ENCODE results near the gene ZNF773. TPM values are rescaled to one million over a fixed set of nuclear protein-coding genes. Genes with fewer than 3 reads are reported as not detected.
A peak's percentile ranks its signal among the peaks of the same experiment; 100 is the strongest.
"Not testable (repeated sequence)": the region's sequence is repeated elsewhere in the genome, so short reads cannot be mapped to it uniquely, and the experiment has no call there.

The ZNF773 gene
- total and polyA plus RNA-seq, 7 donors, result 1.2 to 34.1 (median 8.4) TPM

DNA sequence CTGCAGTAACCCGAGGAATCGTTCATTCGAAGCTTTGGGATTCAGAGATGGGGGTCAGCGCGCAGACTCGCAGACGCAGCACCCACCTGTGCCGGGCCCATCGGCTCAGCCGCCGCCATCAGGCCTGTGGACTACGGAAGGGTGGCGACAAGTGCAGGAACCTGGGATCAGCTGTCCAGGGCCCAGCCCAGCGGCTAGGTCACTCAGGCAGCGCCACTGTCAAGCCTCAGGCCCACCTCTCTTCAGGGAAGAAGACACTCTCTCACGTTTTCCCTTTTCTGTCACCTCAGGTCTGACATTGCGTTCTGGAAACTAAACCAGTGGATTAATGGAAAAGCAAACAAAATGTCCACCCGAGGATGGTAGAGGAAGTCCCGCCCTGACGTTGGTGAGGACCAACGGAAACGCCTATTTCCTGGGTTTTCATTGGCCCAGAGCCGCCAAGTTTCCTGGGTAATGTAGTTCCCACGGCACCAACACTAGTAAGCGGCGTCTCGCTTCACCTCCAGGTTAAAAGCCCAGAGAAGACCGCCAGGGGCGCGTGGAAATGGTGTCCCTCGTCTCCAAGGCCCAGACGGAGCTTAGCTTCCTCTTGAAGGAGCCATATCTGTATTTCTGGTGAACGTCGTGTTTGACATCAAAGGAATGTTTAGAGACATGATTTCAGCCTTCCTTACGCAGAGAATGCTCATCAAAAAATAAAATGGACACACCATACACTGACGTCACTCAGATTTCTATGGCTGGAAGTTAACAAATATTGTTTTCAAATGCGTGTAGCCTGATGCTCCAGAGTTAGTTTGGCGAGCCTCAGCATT is 22.3 kb upstream of the ZNF773 start, which contains the start of gene ZNF772:
Gene ZNF772, minus strand, starts transcription at position 376 of the 818 bp plus-strand sequence. Its CDS starts 257 bp downstream, at position 119.
- peak; percentile 14 to 61 (median 54) for TF ChIP-seq POLR2AphosphoS5 (IDR thresholded peaks at IDR 0.05)
- TF ChIP-seq, protein P1, sequence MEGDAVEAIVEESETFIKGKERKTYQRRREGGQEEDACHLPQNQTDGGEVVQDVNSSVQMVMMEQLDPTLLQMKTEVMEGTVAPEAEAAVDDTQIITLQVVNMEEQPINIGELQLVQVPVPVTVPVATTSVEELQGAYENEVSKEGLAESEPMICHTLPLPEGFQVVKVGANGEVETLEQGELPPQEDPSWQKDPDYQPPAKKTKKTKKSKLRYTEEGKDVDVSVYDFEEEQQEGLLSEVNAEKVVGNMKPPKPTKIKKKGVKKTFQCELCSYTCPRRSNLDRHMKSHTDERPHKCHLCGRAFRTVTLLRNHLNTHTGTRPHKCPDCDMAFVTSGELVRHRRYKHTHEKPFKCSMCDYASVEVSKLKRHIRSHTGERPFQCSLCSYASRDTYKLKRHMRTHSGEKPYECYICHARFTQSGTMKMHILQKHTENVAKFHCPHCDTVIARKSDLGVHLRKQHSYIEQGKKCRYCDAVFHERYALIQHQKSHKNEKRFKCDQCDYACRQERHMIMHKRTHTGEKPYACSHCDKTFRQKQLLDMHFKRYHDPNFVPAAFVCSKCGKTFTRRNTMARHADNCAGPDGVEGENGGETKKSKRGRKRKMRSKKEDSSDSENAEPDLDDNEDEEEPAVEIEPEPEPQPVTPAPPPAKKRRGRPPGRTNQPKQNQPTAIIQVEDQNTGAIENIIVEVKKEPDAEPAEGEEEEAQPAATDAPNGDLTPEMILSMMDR (IDR thresholded peaks at IDR 0.05), result peak; percentile 35 to 81 (median 46)
- TF ChIP-seq POLR2A (IDR thresholded peaks at IDR 0.05), result no peak
- H3K4me3 ChIP-seq, result peak within 1 kb of the TSS; percentile 48 to 74 (median 62)
- WGBS, 2 donors, result 11% methylated on average over 38 of the region's 38 CpGs
- H3K27ac ChIP-seq, result peak within 1 kb of the TSS; percentile 72 to 87 (median 81)
- intact Hi-C loops (cut with DNase I), result no loop called here
- peaks cover 32 to 49% (median 42%) of the 10 kb centered on the region in 4 donors for H3K9me3 ChIP-seq
- DNase-seq, result peak; percentile 94
- H3K36me3 ChIP-seq, result peaks cover 29 to 38% (median 33%) of the 10 kb centered on the region in 4 donors
- peaks cover 0 to 12% (median 8%) of the 10 kb centered on the region in 4 donors for H3K4me1 ChIP-seq
- no peaks in the 10 kb centered on the region for H3K27me3 ChIP-seq

DNA sequence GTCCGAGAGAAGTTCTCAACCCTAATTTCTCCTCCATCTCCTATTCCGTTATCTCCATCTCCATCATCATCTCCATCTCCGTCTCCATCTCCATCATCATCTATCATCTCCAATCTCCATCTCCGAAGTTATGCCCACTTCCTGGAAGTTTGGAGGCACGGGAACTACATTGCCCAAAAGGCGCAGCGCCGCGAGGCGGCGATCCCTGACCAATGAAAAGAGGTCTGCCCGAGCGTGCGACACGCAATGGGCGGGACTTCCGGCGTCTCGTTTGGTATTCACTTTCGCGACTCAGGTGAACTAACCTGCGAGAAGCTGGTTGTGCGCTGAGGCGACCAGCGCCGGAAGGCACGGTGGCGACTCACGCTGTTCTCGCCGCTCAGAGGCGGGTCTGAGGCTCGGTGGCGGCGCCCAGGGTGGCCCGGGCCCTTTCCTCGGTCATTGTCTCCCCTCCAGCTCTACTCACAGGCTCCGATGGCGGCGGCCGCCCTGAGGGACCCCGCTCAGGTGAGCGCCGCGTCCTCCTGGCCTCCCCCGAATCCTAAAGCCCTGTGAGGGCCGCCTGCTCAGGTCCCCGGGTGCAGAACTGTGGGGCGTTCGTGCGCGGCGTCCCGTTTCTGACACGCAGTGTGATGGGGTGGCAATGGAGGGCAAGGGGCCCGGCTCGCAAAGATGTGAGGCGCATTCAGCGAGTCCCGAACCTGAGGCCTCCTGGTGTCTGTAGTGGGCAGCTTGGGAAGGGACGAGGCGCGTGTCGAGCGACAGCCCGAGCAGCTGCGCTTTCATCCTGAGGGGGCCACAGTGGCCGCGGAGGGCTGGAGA is 12.1 kb upstream of the ZNF773 start, which contains the start of gene ZNF419:
Gene ZNF419, plus strand, starts transcription at position 274 of the 822 bp plus-strand sequence. Its CDS starts 201 bp downstream, at position 475.
- Histone ChIP-seq H3K4me3 (peak within 1 kb of the TSS; percentile 77 to 98 (median 92)), H3K36me3 (peaks cover 5 to 24% (median 15%) of the 10 kb centered on the region in 4 donors), H3K27ac (peak within 1 kb of the TSS; percentile 76 to 81 (median 78))
- H3K4me1 ChIP-seq; intact Hi-C loops (cut with DNase I); H3K9me3 ChIP-seq; H3K27me3 ChIP-seq: not testable (repeated sequence)
- 1% methylated on average over 59 to 60 of the region's 69 CpGs for WGBS, 2 donors
- peak; percentile 94 for DNase-seq
- TF ChIP-seq POLR2AphosphoS5 (IDR thresholded peaks at IDR 0.05), result peak; percentile 51 to 85 (median 72)

DNA sequence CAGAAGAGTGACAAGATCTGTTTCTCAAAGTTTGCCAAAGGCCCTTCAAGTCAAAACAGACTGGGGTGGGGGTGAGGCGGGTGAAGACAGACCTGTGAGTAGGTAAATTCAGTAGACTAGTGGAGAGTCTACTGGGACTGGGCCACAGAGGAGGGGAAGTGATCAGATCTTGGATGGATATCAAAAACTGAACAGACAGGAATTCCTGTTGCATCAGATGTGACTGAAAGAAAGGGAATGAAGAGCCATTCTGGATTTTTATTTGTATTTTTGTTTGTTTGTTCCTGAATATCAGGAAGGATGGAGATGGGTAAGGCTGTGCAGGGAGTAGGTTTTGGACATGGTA is 11.5 kb upstream of the ZNF773 start:
- peaks cover 0 to 11% (median 1%) of the 10 kb centered on the region in 4 donors for H3K9me3 ChIP-seq
- DNase-seq; H3K4me3 ChIP-seq; H3K4me1 ChIP-seq; intact Hi-C loops (cut with DNase I); H3K27ac ChIP-seq; H3K27me3 ChIP-seq: not testable (repeated sequence)
- H3K36me3 ChIP-seq, result peaks cover 10 to 30% (median 21%) of the 10 kb centered on the region in 4 donors
- no CpG with 5 or more reads among the region's 1 CpG for WGBS, 2 donors

DNA sequence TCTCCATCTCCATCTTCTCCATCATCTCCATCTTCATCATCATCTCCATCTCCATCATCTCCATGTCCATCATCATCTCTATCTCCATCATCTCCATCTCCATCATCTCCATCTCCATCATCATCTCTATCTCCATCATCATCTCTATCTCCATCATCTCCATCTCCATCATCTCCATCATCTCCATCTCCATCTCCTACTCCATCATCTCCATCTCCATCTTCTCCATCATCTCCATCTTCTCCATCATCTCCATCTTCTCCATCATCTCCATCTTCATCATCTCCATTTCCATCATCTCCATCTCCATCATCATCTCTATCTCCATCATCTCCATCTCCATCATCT is 432 bp upstream of the ZNF773 start:
- H3K27ac ChIP-seq; H3K27me3 ChIP-seq; H3K4me3 ChIP-seq; DNase-seq; intact Hi-C loops (cut with DNase I); H3K4me1 ChIP-seq: not testable (repeated sequence)
- Histone ChIP-seq H3K9me3 (peaks cover 0 to 15% (median 3%) of the 10 kb centered on the region in 4 donors), H3K36me3 (peaks cover 0 to 15% (median 4%) of the 10 kb centered on the region in 4 donors)

DNA sequence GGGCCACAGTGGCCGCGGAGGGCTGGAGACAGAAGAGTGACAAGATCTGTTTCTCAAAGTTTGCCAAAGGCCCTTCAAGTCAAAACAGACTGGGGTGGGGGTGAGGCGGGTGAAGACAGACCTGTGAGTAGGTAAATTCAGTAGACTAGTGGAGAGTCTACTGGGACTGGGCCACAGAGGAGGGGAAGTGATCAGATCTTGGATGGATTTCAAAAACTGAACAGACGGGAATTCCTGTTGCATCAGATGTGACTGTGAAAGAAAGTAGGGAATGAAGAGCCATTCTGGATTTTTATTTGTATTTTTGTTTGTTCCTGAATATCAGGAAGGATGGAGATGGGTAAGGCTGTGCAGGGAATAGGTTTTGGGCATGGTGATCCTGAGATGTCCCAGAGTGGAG is 662 bp downstream of the ZNF773 start:
- H3K4me1 ChIP-seq; H3K27me3 ChIP-seq; DNase-seq; H3K27ac ChIP-seq; intact Hi-C loops (cut with DNase I): not testable (repeated sequence)
- Histone ChIP-seq H3K9me3 (peaks cover 0 to 13% (median 3%) of the 10 kb centered on the region in 4 donors), H3K36me3 (peaks cover 2 to 20% (median 3%) of the 10 kb centered on the region in 4 donors), H3K4me3 (peak overlapping the region in 3 of 4 donors; percentile 86 to 88 (median 88))
- 6 to 23% methylated on average over 1 of the region's 4 CpGs for WGBS, 2 donors

DNA sequence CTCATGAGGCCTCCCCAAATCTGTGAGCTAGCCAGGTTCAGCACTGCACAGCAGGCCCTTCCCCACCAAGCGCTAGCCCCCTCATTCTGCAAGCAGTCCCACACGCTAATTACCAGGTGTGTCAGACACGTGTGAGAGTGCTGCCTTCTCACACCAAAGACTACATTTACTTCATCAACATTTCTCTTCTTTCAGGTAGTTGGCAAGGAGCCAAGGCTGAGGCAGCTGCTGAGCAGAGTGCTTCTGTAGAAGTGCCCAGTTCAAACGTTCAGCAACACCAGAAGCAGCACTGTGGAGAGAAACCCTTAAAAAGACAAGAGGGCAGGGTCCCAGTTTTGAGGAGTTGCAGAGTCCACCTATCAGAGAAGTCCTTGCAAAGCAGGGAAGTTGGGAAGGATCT is 6.4 kb downstream of the ZNF773 start:
- no peak overlapping the region for H3K4me3 ChIP-seq
- H3K36me3 ChIP-seq, result peaks cover 22 to 64% (median 25%) of the 10 kb centered on the region in 4 donors
- peaks cover 0 to 1% (median 0%) of the 10 kb centered on the region in 4 donors for H3K4me1 ChIP-seq
- H3K27me3 ChIP-seq, result no peaks in the 10 kb centered on the region
- H3K9me3 ChIP-seq, result peaks cover 2 to 23% (median 7%) of the 10 kb centered on the region in 4 donors
- intact Hi-C loops (cut with DNase I), result no loop called here
- no peak for TF ChIP-seq POLR2A (IDR thresholded peaks at IDR 0.05)
- TF ChIP-seq EP300 (IDR thresholded peaks at IDR 0.05), result no peak
- no peak for TF ChIP-seq POLR2AphosphoS5 (IDR thresholded peaks at IDR 0.05)
- TF ChIP-seq, protein P1 (IDR thresholded peaks at IDR 0.05), result no peak
- no peak overlapping the region for H3K27ac ChIP-seq
- DNase-seq, result no peak
- 70 to 94% methylated on average over 4 of the region's 4 CpGs for WGBS, 2 donors
